Panc1 (cell line): ENCODE measurements around the gene UBE2J1. TPM values are rescaled to one million over a fixed set of nuclear protein-coding genes. Genes with fewer than 3 reads are reported as not detected.

Experiments
- ATAC-seq: fragments of 200-7000 bp; cut with Tn5 transposase; 2 replicates; pipeline ENCODE4 v1.9.1; 2020; ENCODE audit warnings: mild to moderate bottlenecking, moderate library complexity
- BruUV-seq: library from RNA; stranded (reverse); fragments of 400-500 nt; replicated peaks from 2 replicates; lab custom pipeline; 2021; lab: Mats Ljungman, UMichigan
- CTCF ChIA-PET: fragments of 300-600 bp; sonication (Branson Sonifier 250); formaldehyde crosslinking; loops from one replicate; lab custom pipeline; 2022; ENCODE audit warnings: antibody characterized with exemption; lab: Charles Lee
- POLR2A ChIA-PET: fragments of 300-600 bp; sonication (Branson Sonifier 250); formaldehyde crosslinking; loops from one replicate; lab custom pipeline; 2022; ENCODE audit warnings: antibody characterized with exemption; lab: Charles Lee
- DNase-seq: peaks from one replicate; pipeline ENCODE4 v3.0.0-alpha.2; 2010; ENCODE audit warnings: low read depth, low spot score
- H3K27ac ChIP-seq: 2 replicates; pipeline ENCODE4 v1.5.1; 2011; ENCODE audit warnings: mild to moderate bottlenecking, low read length, inconsistent platforms
- H3K27me3 ChIP-seq: fragments of 200-500 bp; sonication (Bioruptor generic); 2 replicates; pipeline ENCODE4 v1.6.0; 2014; ENCODE audit warnings: low read length, inconsistent platforms; ENCODE audit not compliant: control insufficient read depth, insufficient read depth
- H3K36me3 ChIP-seq: fragments of 200-500 bp; sonication (Bioruptor generic); 2 replicates; pipeline ENCODE4 v1.5.1; 2014; ENCODE audit warnings: inconsistent platforms, mild to moderate bottlenecking, low read length, moderate library complexity; ENCODE audit not compliant: control insufficient read depth, insufficient read depth
- H3K4me1 ChIP-seq: 2 replicates; pipeline ENCODE4 v1.5.1; 2011; ENCODE audit warnings: inconsistent platforms, mild to moderate bottlenecking, low read length, moderate library complexity; ENCODE audit not compliant: control insufficient read depth, insufficient read depth
- H3K4me3 ChIP-seq, 2 experiments: 2 replicates each; pipeline ENCODE4 v1.5.1; 2011 to 2012; ENCODE audit warnings: low read depth in 2 of 2, low read length in 2 of 2, mild to moderate bottlenecking in 2 of 2, inconsistent platforms in 1 of 2, moderate library complexity in 1 of 2
- H3K9me3 ChIP-seq: fragments of 200-500 bp; sonication (Bioruptor generic); 2 replicates; pipeline ENCODE4 v1.5.1; 2014; ENCODE audit warnings: low read depth, mild to moderate bottlenecking, inconsistent platforms, low read length, moderate library complexity; ENCODE audit not compliant: control insufficient read depth, insufficient read depth
- CTCF ChIP-seq: fragments of 450-650 bp; IDR thresholded peaks from 2 replicates; pipeline ENCODE4 v1.5.1; 2017; ENCODE audit warnings: mild to moderate bottlenecking
- POLR2AphosphoS5 ChIP-seq: IDR thresholded peaks from 2 replicates; pipeline ENCODE4 v1.6.1; 2012; ENCODE audit warnings: mild to moderate bottlenecking, low read depth, low read length, moderate library complexity
- REST ChIP-seq, 2 experiments: IDR thresholded peaks; 2 replicates each; pipeline ENCODE4 v1.6.1; 2011 to 2012; ENCODE audit warnings: low read depth in 2 of 2, control low read depth in 1 of 2, low read length in 1 of 2, mild to moderate bottlenecking in 1 of 2, moderate library complexity in 1 of 2; ENCODE audit not compliant: insufficient read depth in 1 of 2
- SIN3A ChIP-seq: IDR thresholded peaks from 2 replicates; pipeline ENCODE4 v1.6.1; 2012; ENCODE audit warnings: low read depth, mild to moderate bottlenecking, low read length, moderate library complexity, borderline replicate concordance; ENCODE audit not compliant: insufficient read depth
- TCF7L2 ChIP-seq: IDR thresholded peaks from 2 replicates; pipeline ENCODE4 v1.6.1; 2011; ENCODE audit warnings: mild to moderate bottlenecking, low read depth, low read length, inconsistent platforms
- in situ Hi-C: cut with HindIII; loops from 2 replicates; pipeline ENCODE4 v1.10.0; 2016; ENCODE audit warnings: low sequenced_read_pairs, low pct_unique_long_range_greater_than_20kb
- intact Hi-C: fragments of 100-400 bp; cut with micrococcal nuclease; formaldehyde crosslinking; loops from one replicate; pipeline ENCODE4 v1.10.0; 2022; ENCODE audit not compliant: unreplicated experiment
- total RNA-seq: library from RNA; stranded (reverse); gene quantifications from one replicate; pipeline ENCODE4 v1.2.1, GENCODE V29; 2021; ENCODE audit not compliant: unreplicated experiment

UBE2J1 gene
- total RNA-seq, 1 experiment from 2014 or later = 30.5 TPM

- no peak for ATAC-seq
- no TSS peak for BruUV-seq
- in situ Hi-C loops (no loop called here), intact Hi-C loops (no loop called here)
- no peaks in the 10 kb centered on the region for H3K9me3 ChIP-seq
- no peak overlapping the region for H3K27ac ChIP-seq
- H3K4me3 ChIP-seq = no peak overlapping the region
- no peaks in the 10 kb centered on the region for H3K36me3 ChIP-seq
- CTCF ChIA-PET = no interaction called here
- no peaks in the 10 kb centered on the region for H3K27me3 ChIP-seq
- no peaks in the 10 kb centered on the region for H3K4me1 ChIP-seq
- POLR2A ChIA-PET = no interaction called here
- no peak for DNase-seq
- no peak for TF ChIP-seq CTCF
- no peak for TF ChIP-seq POLR2AphosphoS5
- TF ChIP-seq TCF7L2 = no peak
- TF ChIP-seq REST (IDR thresholded peaks at IDR 0.05; ENCODE audit: insufficient read depth in 1 of 2, low read depth in 2 of 2, low read length in 1 of 2) = no peak
- TF ChIP-seq SIN3A = no peak
Observed at GRCh38 chr6:89381031-89381430, 28.5 kb upstream of the UBE2J1 start.

GRCh38 chr6:89379281-89379680, 26.8 kb upstream of the UBE2J1 start:
- no peaks in the 10 kb centered on the region for H3K9me3 ChIP-seq
- CTCF ChIA-PET = interaction anchor here (0.7 kb wide), 1 partner anchor 220 kb away, joined by 3 read pairs; no protein-coding TSS in a partner anchor
- no peak for TF ChIP-seq SIN3A
- no peak for TF ChIP-seq REST (IDR thresholded peaks at IDR 0.05; ENCODE audit: insufficient read depth in 1 of 2, low read depth in 2 of 2, low read length in 1 of 2)
- TF ChIP-seq CTCF = no peak
- no peak for TF ChIP-seq TCF7L2
- no peak for TF ChIP-seq POLR2AphosphoS5
- no peaks in the 10 kb centered on the region for H3K27me3 ChIP-seq
- no TSS peak for BruUV-seq
- intact Hi-C loops (no loop called here), in situ Hi-C loops (no loop called here)
- POLR2A ChIA-PET = no interaction called here
- no peak overlapping the region for H3K4me3 ChIP-seq
- DNase-seq = no peak
- H3K36me3 ChIP-seq = no peaks in the 10 kb centered on the region
- no peak for ATAC-seq
- no peak overlapping the region for H3K27ac ChIP-seq
- H3K4me1 ChIP-seq = no peaks in the 10 kb centered on the region
